ENCODE data around the gene LSAMP.

Gene LSAMP

GRCh38 chr3:116265976-116266584, 179.2 kb downstream of the LSAMP start:
- Mint-ChIP-seq H3K27me3 (no peaks in the 10 kb centered on the region), H3K4me1 (no peaks in the 10 kb centered on the region), H3K36me3 (ENCODE audit: low read depth) (no peaks in the 10 kb centered on the region), H3K27ac (no peak overlapping the region), H3K4me3 (no peak overlapping the region), H3K9me3 (peaks cover 4% of the 10 kb centered on the region)
- ATAC-seq (no peak), DNase-seq (no peak)

- H3K27me3 Mint-ChIP-seq: no peaks in the 10 kb centered on the region
- peaks cover 4% of the 10 kb centered on the region for H3K9me3 Mint-ChIP-seq
- H3K4me3 Mint-ChIP-seq: no peak overlapping the region
- DNase-seq: no peak
- no peak overlapping the region for H3K27ac Mint-ChIP-seq
- no peaks in the 10 kb centered on the region for H3K36me3 Mint-ChIP-seq (ENCODE audit: low read depth)
- H3K4me1 Mint-ChIP-seq: no peaks in the 10 kb centered on the region
- ATAC-seq: no peak
These were observed 180.0 kb downstream of the LSAMP start for GRCh38 chr3:116265320-116265695.

GRCh38 chr3:116264546-116265319, 180.6 kb downstream of the LSAMP start:
- ATAC-seq (no peak), DNase-seq (no peak)
- Mint-ChIP-seq H3K27ac (no peak overlapping the region), H3K27me3 (no peaks in the 10 kb centered on the region), H3K4me3 (no peak overlapping the region), H3K9me3 (peaks cover 4% of the 10 kb centered on the region), H3K36me3 (ENCODE audit: low read depth) (no peaks in the 10 kb centered on the region), H3K4me1 (no peaks in the 10 kb centered on the region)

GRCh38 chr3:116263842-116264545, 181.3 kb downstream of the LSAMP start:
- no peaks in the 10 kb centered on the region for H3K36me3 Mint-ChIP-seq (ENCODE audit: low read depth)
- ATAC-seq: no peak
- peaks cover 4% of the 10 kb centered on the region for H3K9me3 Mint-ChIP-seq
- no peaks in the 10 kb centered on the region for H3K4me1 Mint-ChIP-seq
- H3K27ac Mint-ChIP-seq: no peak overlapping the region
- H3K27me3 Mint-ChIP-seq: no peaks in the 10 kb centered on the region
- H3K4me3 Mint-ChIP-seq: no peak overlapping the region
- no peak for DNase-seq

GRCh38 chr3:116260491-116260890, 184.8 kb downstream of the LSAMP start:
- Mint-ChIP-seq H3K4me3 (no peak overlapping the region), H3K27ac (no peak overlapping the region), H3K9me3 (peaks cover 4% of the 10 kb centered on the region), H3K36me3 (ENCODE audit: low read depth) (no peaks in the 10 kb centered on the region), H3K27me3 (no peaks in the 10 kb centered on the region), H3K4me1 (no peaks in the 10 kb centered on the region)
- ATAC-seq: no peak
- DNase-seq: no peak

GRCh38 chr3:116259984-116260383, 185.3 kb downstream of the LSAMP start:
- DNase-seq (no peak), ATAC-seq (no peak)
- Mint-ChIP-seq H3K27me3 (no peaks in the 10 kb centered on the region), H3K27ac (no peak overlapping the region), H3K36me3 (ENCODE audit: low read depth) (no peaks in the 10 kb centered on the region), H3K4me3 (no peak overlapping the region), H3K9me3 (peaks cover 4% of the 10 kb centered on the region), H3K4me1 (no peaks in the 10 kb centered on the region)

GRCh38 chr3:116256843-116257485, 188.3 kb downstream of the LSAMP start:
- no peaks in the 10 kb centered on the region for H3K27me3 Mint-ChIP-seq
- ATAC-seq (no peak), DNase-seq (no peak)
- H3K36me3 Mint-ChIP-seq (ENCODE audit: low read depth): no peaks in the 10 kb centered on the region
- H3K4me3 Mint-ChIP-seq: no peak overlapping the region
- H3K9me3 Mint-ChIP-seq: peaks cover 5% of the 10 kb centered on the region
- H3K27ac Mint-ChIP-seq: no peak overlapping the region
- no peaks in the 10 kb centered on the region for H3K4me1 Mint-ChIP-seq

GRCh38 chr3:116254541-116254940, 190.7 kb downstream of the LSAMP start:
- no peaks in the 10 kb centered on the region for H3K4me1 Mint-ChIP-seq
- H3K9me3 Mint-ChIP-seq: peaks cover 5% of the 10 kb centered on the region
- ATAC-seq (no peak), DNase-seq (no peak)
- H3K27me3 Mint-ChIP-seq: no peaks in the 10 kb centered on the region
- H3K36me3 Mint-ChIP-seq (ENCODE audit: low read depth): no peaks in the 10 kb centered on the region
- no peak overlapping the region for H3K27ac Mint-ChIP-seq
- no peak overlapping the region for H3K4me3 Mint-ChIP-seq

- no peak overlapping the region for H3K27ac Mint-ChIP-seq
- H3K9me3 Mint-ChIP-seq: peaks cover 5% of the 10 kb centered on the region
- no peak overlapping the region for H3K4me3 Mint-ChIP-seq
- H3K27me3 Mint-ChIP-seq: no peaks in the 10 kb centered on the region
- H3K36me3 Mint-ChIP-seq (ENCODE audit: low read depth): no peaks in the 10 kb centered on the region
- DNase-seq (no peak), ATAC-seq (no peak)
- no peaks in the 10 kb centered on the region for H3K4me1 Mint-ChIP-seq
These were observed 191.8 kb downstream of the LSAMP start for GRCh38 chr3:116253511-116253910.

- no peaks in the 10 kb centered on the region for H3K27me3 Mint-ChIP-seq
- H3K9me3 Mint-ChIP-seq: peaks cover 6% of the 10 kb centered on the region
- DNase-seq (no peak), ATAC-seq (no peak)
- no peak overlapping the region for H3K27ac Mint-ChIP-seq
- H3K4me3 Mint-ChIP-seq: no peak overlapping the region
- no peaks in the 10 kb centered on the region for H3K4me1 Mint-ChIP-seq
- H3K36me3 Mint-ChIP-seq (ENCODE audit: low read depth): no peaks in the 10 kb centered on the region
These were observed 197.7 kb downstream of the LSAMP start for GRCh38 chr3:116247605-116248004.

- Mint-ChIP-seq H3K4me3 (no peak overlapping the region), H3K27me3 (no peaks in the 10 kb centered on the region), H3K27ac (no peak overlapping the region), H3K4me1 (no peaks in the 10 kb centered on the region), H3K9me3 (peaks cover 6% of the 10 kb centered on the region), H3K36me3 (ENCODE audit: low read depth) (no peaks in the 10 kb centered on the region)
- ATAC-seq: no peak
- no peak for DNase-seq
These were observed 198.8 kb downstream of the LSAMP start for GRCh38 chr3:116246406-116246980.

GRCh38 chr3:116242825-116243224, 202.5 kb downstream of the LSAMP start:
- Mint-ChIP-seq H3K27ac (no peak overlapping the region), H3K4me1 (no peaks in the 10 kb centered on the region), H3K4me3 (no peak overlapping the region), H3K27me3 (no peaks in the 10 kb centered on the region), H3K36me3 (ENCODE audit: low read depth) (no peaks in the 10 kb centered on the region), H3K9me3 (peaks cover 3% of the 10 kb centered on the region)
- no peak for ATAC-seq
- DNase-seq: no peak

- Mint-ChIP-seq H3K9me3 (no peaks in the 10 kb centered on the region), H3K27ac (no peak overlapping the region), H3K4me3 (no peak overlapping the region), H3K36me3 (ENCODE audit: low read depth) (no peaks in the 10 kb centered on the region), H3K4me1 (no peaks in the 10 kb centered on the region), H3K27me3 (no peaks in the 10 kb centered on the region)
- ATAC-seq (no peak), DNase-seq (no peak)
These were observed 203.6 kb downstream of the LSAMP start for GRCh38 chr3:116241677-116242076.

- Mint-ChIP-seq H3K9me3 (no peaks in the 10 kb centered on the region), H3K27ac (no peak overlapping the region), H3K36me3 (ENCODE audit: low read depth) (no peaks in the 10 kb centered on the region), H3K4me1 (no peaks in the 10 kb centered on the region), H3K4me3 (no peak overlapping the region), H3K27me3 (no peaks in the 10 kb centered on the region)
- no peak for DNase-seq
- ATAC-seq: no peak
These were observed 205.0 kb downstream of the LSAMP start for GRCh38 chr3:116240261-116240660.

All from activated naive CD8-positive, alpha-beta T cell treated with anti-CD3 and anti-CD28 coated beads, Interleukin-2, amount 50 U/mL, for 24 hours (primary cell).